HEK293 (cell line): Measurements from ENCODE around the gene ALOX5.

Experiments used
- CTCF ChIA-PET: fragments of 350-600 bp; formaldehyde crosslinking; extraction: SDS; loops from one replicate; lab custom pipeline; 2021; ENCODE audit warnings: antibody characterized with exemption; lab: Yijun Ruan, JAX
- POLR2A ChIA-PET: fragments of 300-600 bp; formaldehyde crosslinking; extraction: SDS; loops from one replicate; lab custom pipeline; 2020; ENCODE audit warnings: antibody characterized with exemption, inconsistent platforms; lab: Yijun Ruan, JAX
- H3K27ac ChIP-seq: fragments of 200-500 bp; sonication (Bioruptor generic); 2 replicates; pipeline ENCODE4 v1.5.1; 2014; ENCODE audit warnings: low read depth, low read length, control low read depth, inconsistent platforms; ENCODE audit errors: extremely low read depth
- H3K36me3 ChIP-seq, 2 experiments: fragments of 200-500 bp in 1 of 2; sonication (Bioruptor generic) in 1 of 2; 1 replicate in 1 of 2; 2 replicates in 1 of 2; pipeline ENCODE4 v1.5.1; 2014 to 2017; ENCODE audit warnings: inconsistent platforms in 2 of 2, low read length in 2 of 2; ENCODE audit not compliant: control insufficient read depth in 2 of 2, insufficient read depth in 1 of 2
- H3K4me1 ChIP-seq: fragments of 200-500 bp; sonication (Bioruptor generic); 2 replicates; pipeline ENCODE4 v1.5.1; 2014; ENCODE audit warnings: mild to moderate bottlenecking, low read length, inconsistent platforms; ENCODE audit not compliant: control insufficient read depth, insufficient read depth
- H3K4me3 ChIP-seq: 2 replicates; pipeline ENCODE4 v1.5.1; 2011; ENCODE audit warnings: low read depth, mild to moderate bottlenecking, control low read depth, low read length, moderate library complexity
- H3K9me3 ChIP-seq: fragments of 200-500 bp; sonication (Bioruptor generic); 2 replicates; pipeline ENCODE4 v1.5.1; 2014; ENCODE audit warnings: low read depth, low read length, inconsistent platforms; ENCODE audit not compliant: control insufficient read depth, insufficient read depth
- BCL11A ChIP-seq: fragments of 450-650 bp; formaldehyde crosslinking; IDR thresholded peaks from 2 replicates; pipeline ENCODE4 v1.5.1; 2016; ENCODE audit warnings: low read depth, missing biosample characterization, missing genetic modification characterization
- IKZF3 ChIP-seq: fragments of 450-650 bp; IDR thresholded peaks from 2 replicates; pipeline ENCODE4 v1.5.0; 2018; ENCODE audit warnings: missing biosample characterization, mild to moderate bottlenecking, missing genetic modification characterization, moderate library complexity
- KLF7 ChIP-seq: fragments of 450-650 bp; formaldehyde crosslinking; IDR thresholded peaks from 2 replicates; pipeline ENCODE4 v1.5.1; 2016; ENCODE audit warnings: missing biosample characterization, missing genetic modification characterization, borderline replicate concordance
- MEIS1 ChIP-seq: sonication (generic); formaldehyde crosslinking; IDR thresholded peaks from 2 replicates; pipeline ENCODE4 v1.8.1; 2022; ENCODE audit warnings: missing genetic modification reagents, mild to moderate bottlenecking, borderline replicate concordance
- PRDM1 ChIP-seq: fragments of 450-650 bp; formaldehyde crosslinking; IDR thresholded peaks from 2 replicates; pipeline ENCODE4; 2016; ENCODE audit warnings: missing biosample characterization, missing genetic modification characterization
- SALL2 ChIP-seq: fragments of 450-650 bp; formaldehyde crosslinking; IDR thresholded peaks from 2 replicates; pipeline ENCODE4 v1.5.0; 2017; ENCODE audit warnings: missing biosample characterization, mild to moderate bottlenecking, missing genetic modification characterization, borderline replicate concordance
- SP3 ChIP-seq: fragments of 450-650 bp; formaldehyde crosslinking; IDR thresholded peaks from 2 replicates; pipeline ENCODE4 v1.5.1; 2016; ENCODE audit warnings: missing biosample characterization, missing genetic modification characterization
- ZEB2 ChIP-seq: fragments of 450-650 bp; formaldehyde crosslinking; IDR thresholded peaks from 2 replicates; pipeline ENCODE4 v1.5.1; 2016; ENCODE audit warnings: missing biosample characterization, missing genetic modification characterization
- ZFP37 ChIP-seq: fragments of 450-650 bp; formaldehyde crosslinking; IDR thresholded peaks from 2 replicates; pipeline ENCODE4 v1.5.1; 2016; ENCODE audit warnings: missing biosample characterization, missing genetic modification characterization
- ZIC2 ChIP-seq: fragments of 450-650 bp; formaldehyde crosslinking; IDR thresholded peaks from 2 replicates; pipeline ENCODE4 v1.5.1; 2016; ENCODE audit warnings: missing biosample characterization, missing genetic modification characterization
- ZNF10 ChIP-seq: fragments of 450-650 bp; formaldehyde crosslinking; IDR thresholded peaks from 2 replicates; pipeline ENCODE4 v1.5.1; 2017; ENCODE audit warnings: missing biosample characterization, missing genetic modification characterization
- ZNF132 ChIP-seq: fragments of 450-650 bp; formaldehyde crosslinking; IDR thresholded peaks from 2 replicates; pipeline ENCODE4 v1.5.1; 2017; ENCODE audit warnings: missing biosample characterization, missing genetic modification characterization, borderline replicate concordance
- ZNF16 ChIP-seq: fragments of 450-650 bp; formaldehyde crosslinking; IDR thresholded peaks from 2 replicates; pipeline ENCODE4 v1.5.1; 2016; ENCODE audit warnings: low read depth, missing biosample characterization, missing genetic modification characterization
- ZNF248 ChIP-seq: fragments of 450-650 bp; formaldehyde crosslinking; IDR thresholded peaks from 2 replicates; pipeline ENCODE4 v1.5.1; 2017; ENCODE audit warnings: missing biosample characterization, missing genetic modification characterization
- ZNF274 ChIP-seq, 2 experiments: fragments of 200-500 bp in 1 of 2; fragments of 450-650 bp in 1 of 2; sonication (Bioruptor generic) in 1 of 2; formaldehyde crosslinking in 1 of 2; IDR thresholded peaks; 2 replicates each; pipeline versions ENCODE4 v1.5.1 to v1.6.1; 2014 to 2016; ENCODE audit warnings: borderline replicate concordance in 1 of 2, inconsistent platforms in 1 of 2, low read length in 1 of 2, missing biosample characterization in 1 of 2, missing genetic modification characterization in 1 of 2
- ZNF302 ChIP-seq: fragments of 450-650 bp; formaldehyde crosslinking; IDR thresholded peaks from 2 replicates; pipeline ENCODE4 v1.5.1; 2016; ENCODE audit warnings: missing biosample characterization, missing genetic modification characterization, low read depth
- ZNF335 ChIP-seq: fragments of 450-650 bp; formaldehyde crosslinking; conservative IDR thresholded peaks from 2 replicates; pipeline ENCODE4 v1.5.1; 2016; ENCODE audit warnings: missing biosample characterization, missing genetic modification characterization
- ZNF426 ChIP-seq: fragments of 450-650 bp; formaldehyde crosslinking; IDR thresholded peaks from 2 replicates; pipeline ENCODE4 v1.5.1; 2017; ENCODE audit warnings: missing biosample characterization, missing genetic modification characterization, mild to moderate bottlenecking, inconsistent platforms, moderate library complexity
- ZNF48 ChIP-seq: fragments of 450-650 bp; formaldehyde crosslinking; IDR thresholded peaks from 2 replicates; pipeline ENCODE4 v1.5.1; 2016; ENCODE audit warnings: missing biosample characterization, missing genetic modification characterization
- ZNF624 ChIP-seq: fragments of 450-650 bp; formaldehyde crosslinking; IDR thresholded peaks from 2 replicates; pipeline ENCODE4 v1.5.1; 2017; ENCODE audit warnings: missing biosample characterization, missing genetic modification characterization
- TF ChIP-seq, protein P1 (sequence below): fragments of 450-650 bp; formaldehyde crosslinking; IDR thresholded peaks from 2 replicates; pipeline ENCODE4 v1.5.1; 2017; ENCODE audit warnings: missing biosample characterization, missing genetic modification characterization
- TF ChIP-seq, protein P2 (sequence below): fragments of 450-650 bp; formaldehyde crosslinking; IDR thresholded peaks from 2 replicates; pipeline ENCODE4 v1.5.1; 2017; ENCODE audit warnings: missing biosample characterization, missing genetic modification characterization
- TF ChIP-seq, protein P3 (sequence below): fragments of 450-650 bp; formaldehyde crosslinking; IDR thresholded peaks from 2 replicates; pipeline ENCODE4 v1.5.1; 2016; ENCODE audit warnings: missing biosample characterization, missing genetic modification characterization
- TF ChIP-seq, protein P4 (sequence below): fragments of 450-650 bp; formaldehyde crosslinking; IDR thresholded peaks from 2 replicates; pipeline ENCODE4 v1.5.1; 2016; ENCODE audit warnings: missing biosample characterization, missing genetic modification characterization
- TF ChIP-seq, protein P5 (sequence below): fragments of 450-650 bp; formaldehyde crosslinking; IDR thresholded peaks from 2 replicates; pipeline ENCODE4 v1.5.1; 2017; ENCODE audit warnings: missing biosample characterization, missing genetic modification characterization

The ALOX5 gene

DNA sequence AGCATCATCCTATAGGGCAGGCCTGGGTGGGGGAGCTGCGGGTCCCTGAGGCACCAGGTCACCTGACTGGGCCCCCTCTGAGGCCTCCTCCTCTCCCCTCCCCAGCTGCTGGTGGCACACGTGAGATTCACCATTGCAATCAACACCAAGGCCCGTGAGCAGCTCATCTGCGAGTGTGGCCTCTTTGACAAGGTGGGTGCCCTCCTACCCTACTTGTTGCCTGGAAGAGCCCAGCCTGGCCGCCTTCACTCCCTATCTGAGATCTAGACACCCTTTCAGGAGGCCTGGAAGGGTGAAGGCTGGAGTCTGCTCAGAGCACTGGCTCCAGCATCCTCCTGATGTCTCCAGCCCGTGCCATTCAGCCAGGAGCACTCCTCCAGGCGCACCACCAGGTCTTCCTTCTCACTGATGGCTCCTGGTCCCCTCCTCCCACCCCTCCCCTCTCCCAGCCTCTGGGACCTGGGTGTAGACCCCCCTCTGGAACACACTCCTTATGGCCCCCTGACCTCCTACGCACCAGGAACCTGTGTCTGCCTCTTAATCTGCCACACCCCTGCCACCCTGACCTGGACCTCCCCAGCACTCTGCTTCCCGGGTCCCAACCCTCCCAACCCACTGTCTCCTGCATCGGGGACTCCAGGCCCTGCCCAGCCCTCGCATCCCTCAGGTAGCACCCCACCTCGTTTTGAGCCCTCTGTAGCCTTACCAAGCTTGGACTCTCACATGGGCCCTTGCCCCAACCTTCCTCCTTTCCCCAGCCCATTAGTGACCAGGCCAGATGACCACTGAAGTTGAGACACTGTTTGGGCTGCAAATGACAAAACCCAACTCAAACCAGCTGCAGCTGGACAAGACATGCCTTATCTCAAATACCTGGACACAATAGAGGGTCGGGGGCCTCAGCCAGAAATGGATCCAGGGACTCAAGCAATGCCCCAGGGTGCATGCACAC is 67.5 kb downstream of the ALOX5 start:
- ChIA-PET POLR2A (no interaction called here), CTCF (interaction anchor here (0.6 kb wide), 2 partner anchors 8 to 1694 kb away, joined by 3 read pairs; no protein-coding TSS in a partner anchor)
- no peak overlapping the region for H3K4me3 ChIP-seq
- TF ChIP-seq, protein P1, sequence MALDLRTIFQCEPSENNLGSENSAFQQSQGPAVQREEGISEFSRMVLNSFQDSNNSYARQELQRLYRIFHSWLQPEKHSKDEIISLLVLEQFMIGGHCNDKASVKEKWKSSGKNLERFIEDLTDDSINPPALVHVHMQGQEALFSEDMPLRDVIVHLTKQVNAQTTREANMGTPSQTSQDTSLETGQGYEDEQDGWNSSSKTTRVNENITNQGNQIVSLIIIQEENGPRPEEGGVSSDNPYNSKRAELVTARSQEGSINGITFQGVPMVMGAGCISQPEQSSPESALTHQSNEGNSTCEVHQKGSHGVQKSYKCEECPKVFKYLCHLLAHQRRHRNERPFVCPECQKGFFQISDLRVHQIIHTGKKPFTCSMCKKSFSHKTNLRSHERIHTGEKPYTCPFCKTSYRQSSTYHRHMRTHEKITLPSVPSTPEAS (tag by site-specific recombination), result no peak
- TF ChIP-seq PRDM1 (tag by site-specific recombination) (no peak), BCL11A (no peak), ZNF248 (tag by site-specific recombination) (no peak), SALL2 (tag by site-specific recombination) (no peak), ZNF274 (IDR thresholded peaks at IDR 0.05; ENCODE audit: low read length) (no peak), ZNF274 (tag by site-specific recombination; IDR thresholded peaks at IDR 0.05; ENCODE audit: borderline replicate concordance) (no peak), ZNF10 (no peak), ZNF624 (tag by site-specific recombination) (no peak), SP3 (no peak)
- H3K4me1 ChIP-seq, result no peaks in the 10 kb centered on the region
- no peak overlapping the region for H3K27ac ChIP-seq
- H3K9me3 ChIP-seq, result no peaks in the 10 kb centered on the region
- no peaks in the 10 kb centered on the region for H3K36me3 ChIP-seq

DNA sequence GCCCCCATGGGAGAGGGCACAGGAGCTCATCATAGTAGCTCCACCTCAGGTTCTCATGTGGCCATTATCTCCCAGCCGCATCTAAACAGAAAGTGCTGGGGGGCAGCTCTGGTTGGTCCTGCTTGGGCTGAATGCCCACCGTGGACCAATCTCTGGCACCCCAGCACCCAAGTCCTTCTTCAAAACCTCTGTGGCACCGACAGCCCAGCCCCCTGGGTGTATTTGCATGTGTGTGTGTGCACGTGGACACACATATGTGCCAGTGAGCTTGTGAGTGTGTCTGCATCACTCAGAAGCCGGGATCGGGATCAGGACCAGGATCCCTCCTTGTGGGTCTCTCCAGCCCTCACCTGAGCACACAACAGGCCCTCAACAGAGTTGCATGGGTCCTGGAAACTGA is 68.2 kb downstream of the ALOX5 start:
- ChIA-PET POLR2A (no interaction called here), CTCF (interaction anchor here (0.6 kb wide), 1 partner anchor 9 kb away, joined by 3 read pairs; no protein-coding TSS in a partner anchor)
- Histone ChIP-seq H3K27ac (no peak overlapping the region), H3K9me3 (no peaks in the 10 kb centered on the region), H3K4me1 (no peaks in the 10 kb centered on the region), H3K36me3 (no peaks in the 10 kb centered on the region), H3K4me3 (no peak overlapping the region)
- no peak for TF ChIP-seq ZFP37 (tag by site-specific recombination)
- no peak for TF ChIP-seq IKZF3
- TF ChIP-seq ZNF426 (tag by site-specific recombination), result no peak
- TF ChIP-seq ZIC2 (tag by site-specific recombination), result no peak
- no peak for TF ChIP-seq ZNF335 (tag by site-specific recombination)
- TF ChIP-seq ZNF302 (tag by site-specific recombination), result no peak
- TF ChIP-seq ZNF48 (tag by site-specific recombination), result no peak
- no peak for TF ChIP-seq ZNF16 (tag by site-specific recombination)
- TF ChIP-seq ZEB2, result no peak
- no peak for TF ChIP-seq ZNF132 (tag by site-specific recombination)
- no peak for TF ChIP-seq KLF7 (tag by site-specific recombination)
- TF ChIP-seq, protein P2, sequence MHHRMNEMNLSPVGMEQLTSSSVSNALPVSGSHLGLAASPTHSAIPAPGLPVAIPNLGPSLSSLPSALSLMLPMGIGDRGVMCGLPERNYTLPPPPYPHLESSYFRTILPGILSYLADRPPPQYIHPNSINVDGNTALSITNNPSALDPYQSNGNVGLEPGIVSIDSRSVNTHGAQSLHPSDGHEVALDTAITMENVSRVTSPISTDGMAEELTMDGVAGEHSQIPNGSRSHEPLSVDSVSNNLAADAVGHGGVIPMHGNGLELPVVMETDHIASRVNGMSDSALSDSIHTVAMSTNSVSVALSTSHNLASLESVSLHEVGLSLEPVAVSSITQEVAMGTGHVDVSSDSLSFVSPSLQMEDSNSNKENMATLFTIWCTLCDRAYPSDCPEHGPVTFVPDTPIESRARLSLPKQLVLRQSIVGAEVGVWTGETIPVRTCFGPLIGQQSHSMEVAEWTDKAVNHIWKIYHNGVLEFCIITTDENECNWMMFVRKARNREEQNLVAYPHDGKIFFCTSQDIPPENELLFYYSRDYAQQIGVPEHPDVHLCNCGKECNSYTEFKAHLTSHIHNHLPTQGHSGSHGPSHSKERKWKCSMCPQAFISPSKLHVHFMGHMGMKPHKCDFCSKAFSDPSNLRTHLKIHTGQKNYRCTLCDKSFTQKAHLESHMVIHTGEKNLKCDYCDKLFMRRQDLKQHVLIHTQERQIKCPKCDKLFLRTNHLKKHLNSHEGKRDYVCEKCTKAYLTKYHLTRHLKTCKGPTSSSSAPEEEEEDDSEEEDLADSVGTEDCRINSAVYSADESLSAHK, result no peak
- TF ChIP-seq, protein P3, sequence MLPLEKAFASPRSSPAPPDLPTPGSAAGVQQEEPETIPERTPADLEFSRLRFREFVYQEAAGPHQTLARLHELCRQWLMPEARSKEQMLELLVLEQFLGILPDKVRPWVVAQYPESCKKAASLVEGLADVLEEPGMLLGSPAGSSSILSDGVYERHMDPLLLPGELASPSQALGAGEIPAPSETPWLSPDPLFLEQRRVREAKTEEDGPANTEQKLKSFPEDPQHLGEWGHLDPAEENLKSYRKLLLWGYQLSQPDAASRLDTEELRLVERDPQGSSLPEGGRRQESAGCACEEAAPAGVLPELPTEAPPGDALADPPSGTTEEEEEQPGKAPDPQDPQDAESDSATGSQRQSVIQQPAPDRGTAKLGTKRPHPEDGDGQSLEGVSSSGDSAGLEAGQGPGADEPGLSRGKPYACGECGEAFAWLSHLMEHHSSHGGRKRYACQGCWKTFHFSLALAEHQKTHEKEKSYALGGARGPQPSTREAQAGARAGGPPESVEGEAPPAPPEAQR (tag by site-specific recombination), result no peak
- no peak for TF ChIP-seq MEIS1
- TF ChIP-seq, protein P4, sequence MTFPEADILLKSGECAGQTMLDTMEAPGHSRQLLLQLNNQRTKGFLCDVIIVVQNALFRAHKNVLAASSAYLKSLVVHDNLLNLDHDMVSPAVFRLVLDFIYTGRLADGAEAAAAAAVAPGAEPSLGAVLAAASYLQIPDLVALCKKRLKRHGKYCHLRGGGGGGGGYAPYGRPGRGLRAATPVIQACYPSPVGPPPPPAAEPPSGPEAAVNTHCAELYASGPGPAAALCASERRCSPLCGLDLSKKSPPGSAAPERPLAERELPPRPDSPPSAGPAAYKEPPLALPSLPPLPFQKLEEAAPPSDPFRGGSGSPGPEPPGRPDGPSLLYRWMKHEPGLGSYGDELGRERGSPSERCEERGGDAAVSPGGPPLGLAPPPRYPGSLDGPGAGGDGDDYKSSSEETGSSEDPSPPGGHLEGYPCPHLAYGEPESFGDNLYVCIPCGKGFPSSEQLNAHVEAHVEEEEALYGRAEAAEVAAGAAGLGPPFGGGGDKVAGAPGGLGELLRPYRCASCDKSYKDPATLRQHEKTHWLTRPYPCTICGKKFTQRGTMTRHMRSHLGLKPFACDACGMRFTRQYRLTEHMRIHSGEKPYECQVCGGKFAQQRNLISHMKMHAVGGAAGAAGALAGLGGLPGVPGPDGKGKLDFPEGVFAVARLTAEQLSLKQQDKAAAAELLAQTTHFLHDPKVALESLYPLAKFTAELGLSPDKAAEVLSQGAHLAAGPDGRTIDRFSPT (tag by site-specific recombination), result no peak
- TF ChIP-seq, protein P5, sequence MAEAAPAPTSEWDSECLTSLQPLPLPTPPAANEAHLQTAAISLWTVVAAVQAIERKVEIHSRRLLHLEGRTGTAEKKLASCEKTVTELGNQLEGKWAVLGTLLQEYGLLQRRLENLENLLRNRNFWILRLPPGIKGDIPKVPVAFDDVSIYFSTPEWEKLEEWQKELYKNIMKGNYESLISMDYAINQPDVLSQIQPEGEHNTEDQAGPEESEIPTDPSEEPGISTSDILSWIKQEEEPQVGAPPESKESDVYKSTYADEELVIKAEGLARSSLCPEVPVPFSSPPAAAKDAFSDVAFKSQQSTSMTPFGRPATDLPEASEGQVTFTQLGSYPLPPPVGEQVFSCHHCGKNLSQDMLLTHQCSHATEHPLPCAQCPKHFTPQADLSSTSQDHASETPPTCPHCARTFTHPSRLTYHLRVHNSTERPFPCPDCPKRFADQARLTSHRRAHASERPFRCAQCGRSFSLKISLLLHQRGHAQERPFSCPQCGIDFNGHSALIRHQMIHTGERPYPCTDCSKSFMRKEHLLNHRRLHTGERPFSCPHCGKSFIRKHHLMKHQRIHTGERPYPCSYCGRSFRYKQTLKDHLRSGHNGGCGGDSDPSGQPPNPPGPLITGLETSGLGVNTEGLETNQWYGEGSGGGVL (tag by site-specific recombination), result no peak
